Muscle of leg (tissue), 11 donors: ENCODE measurements around the gene IFT22. TPM values are rescaled to one million over a fixed set of nuclear protein-coding genes. Genes with fewer than 3 reads are reported as not detected.

Experiments used
- DNase-seq: peaks from one replicate; pipeline ENCODE4 v3.0.0; 2013
- H3K27ac ChIP-seq: one replicate; pipeline ENCODE4 v1.5.1; 2013; ENCODE audit warnings: mild to moderate bottlenecking, low read length, control low read depth
- H3K27me3 ChIP-seq: one replicate; pipeline ENCODE4 v1.6.1; 2013; ENCODE audit warnings: low read length; ENCODE audit not compliant: control insufficient read depth, insufficient read depth
- H3K36me3 ChIP-seq: one replicate; pipeline ENCODE4 v1.6.1; 2013; ENCODE audit warnings: low read length; ENCODE audit not compliant: control insufficient read depth, insufficient read depth
- H3K4me1 ChIP-seq: one replicate; pipeline ENCODE4 v1.6.1; 2013; ENCODE audit warnings: low read length; ENCODE audit not compliant: control insufficient read depth, insufficient read depth
- H3K4me3 ChIP-seq: one replicate; pipeline ENCODE4 v1.5.1; 2013; ENCODE audit warnings: low read length, control low read depth
- H3K9me3 ChIP-seq: replicated peaks from 2 replicates; pipeline ENCODE4 v1.6.1; 2013; ENCODE audit warnings: low read depth, low read length; ENCODE audit not compliant: control insufficient read depth
- WGBS: methylation state at CpG from one replicate; pipeline ENCODE4 v1.1.5; 2013; ENCODE audit warnings: missing lambda C conversion rate; ENCODE audit not compliant: insufficient coverage; 5-methylcytosine and 5-hydroxymethylcytosine counted together
- polyA plus RNA-seq, 8 donors: library from polyadenylated mRNA; unstranded; fragments of 120-200 nt; gene quantifications; one replicate each; pipeline versions ENCODE4 v1.2.1 to v1.2.3, GENCODE V29; 2013; ENCODE audit warnings: inconsistent platforms in 1 of 8, low replicate concordance in 1 of 8; ENCODE audit not compliant: insufficient read length in 8 of 8, insufficient read depth in 1 of 8
- total RNA-seq: library from RNA; stranded (reverse); fragments of 120-200 nt; gene quantifications from one replicate; pipeline ENCODE4 v1.2.4, GENCODE V29; 2013

The IFT22 gene
- total and polyA plus RNA-seq, 9 donors: 25.4 to 31.6 (median 28.3) TPM

DNA sequence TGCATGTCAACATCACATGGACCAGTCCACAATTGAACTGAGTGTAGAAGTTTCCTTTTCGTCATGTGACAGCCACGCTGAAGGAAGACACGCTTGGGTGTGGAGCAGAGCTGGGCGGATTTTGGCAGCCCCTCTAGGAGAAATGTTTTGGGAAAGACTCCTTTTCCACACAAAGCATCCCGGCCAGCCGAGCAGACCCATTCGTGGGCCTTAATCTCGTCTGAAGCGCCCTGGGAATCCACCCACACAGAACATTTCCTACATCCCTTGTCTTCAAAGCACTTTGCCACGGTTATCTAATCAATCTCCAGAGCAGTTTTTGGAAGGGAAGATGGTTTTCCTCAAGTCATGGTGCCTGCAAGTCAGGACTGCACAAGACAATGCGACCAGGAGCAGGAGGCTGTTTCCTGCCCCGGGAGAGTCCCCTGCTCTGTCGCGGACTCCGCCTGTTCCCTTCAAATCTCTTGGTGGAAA, 8.4 kb upstream of the IFT22 start:
- 0% methylated on average over 1 of the region's 15 CpGs for WGBS
- DNase-seq: peak; percentile 20
- no peak overlapping the region for H3K4me3 ChIP-seq
- H3K36me3 ChIP-seq: no peaks in the 10 kb centered on the region
- no peak overlapping the region for H3K27ac ChIP-seq
- H3K9me3 ChIP-seq: no peaks in the 10 kb centered on the region
- H3K27me3 ChIP-seq: peaks cover 2% of the 10 kb centered on the region
- H3K4me1 ChIP-seq: peaks cover 7% of the 10 kb centered on the region

DNA sequence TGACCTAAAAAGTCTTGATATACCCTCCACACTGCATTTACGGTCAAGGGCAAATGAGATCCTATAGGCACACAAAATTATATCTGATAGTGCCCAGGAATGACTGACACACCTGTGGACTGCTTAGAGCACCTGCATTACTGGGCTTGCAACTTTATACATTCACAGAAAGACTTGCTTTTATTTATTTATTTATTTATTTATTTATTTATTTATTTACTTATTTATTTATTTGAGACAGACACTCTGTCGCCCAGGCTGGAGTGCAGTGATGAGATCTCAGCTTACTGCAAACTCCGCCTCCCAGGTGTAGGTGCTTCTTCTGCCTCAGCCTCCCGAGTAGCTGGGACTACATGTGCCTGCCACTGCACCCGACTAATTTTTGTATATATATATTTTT, 6.5 kb upstream of the IFT22 start:
- Histone ChIP-seq H3K27ac (no peak overlapping the region), H3K4me1 (peaks cover 7% of the 10 kb centered on the region), H3K4me3 (no peak overlapping the region), H3K36me3 (no peaks in the 10 kb centered on the region), H3K9me3 (no peaks in the 10 kb centered on the region), H3K27me3 (peaks cover 2% of the 10 kb centered on the region)
- DNase-seq: no peak
- WGBS: no CpG with 5 or more reads among the region's 5 CpGs

DNA sequence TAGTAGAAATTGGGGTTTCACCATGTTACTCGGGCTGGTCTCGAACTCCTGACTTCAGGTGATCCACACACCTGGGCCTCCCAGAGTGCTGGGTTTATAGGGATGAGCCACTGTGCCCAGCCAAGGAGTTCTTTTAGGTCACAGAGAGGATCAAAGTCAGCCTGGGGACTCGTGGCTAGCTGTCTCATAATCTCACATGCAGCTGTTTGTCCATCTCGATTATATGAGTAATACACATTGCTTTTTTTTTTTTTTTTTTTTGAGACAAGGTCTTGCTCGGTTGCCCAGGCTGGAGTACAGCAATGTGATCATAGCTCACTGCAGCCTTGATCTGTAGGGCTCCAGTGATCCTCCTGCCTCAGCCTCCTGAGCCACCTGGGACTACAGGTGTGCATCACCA, 2.2 kb downstream of the IFT22 start:
- Histone ChIP-seq H3K4me3 (no peak overlapping the region), H3K4me1 (peaks cover 13% of the 10 kb centered on the region), H3K9me3 (no peaks in the 10 kb centered on the region), H3K27ac (no peak overlapping the region), H3K27me3 (no peaks in the 10 kb centered on the region), H3K36me3 (peaks cover 28% of the 10 kb centered on the region)
- WGBS: 77% methylated on average over 3 of the region's 5 CpGs
- no peak for DNase-seq

DNA sequence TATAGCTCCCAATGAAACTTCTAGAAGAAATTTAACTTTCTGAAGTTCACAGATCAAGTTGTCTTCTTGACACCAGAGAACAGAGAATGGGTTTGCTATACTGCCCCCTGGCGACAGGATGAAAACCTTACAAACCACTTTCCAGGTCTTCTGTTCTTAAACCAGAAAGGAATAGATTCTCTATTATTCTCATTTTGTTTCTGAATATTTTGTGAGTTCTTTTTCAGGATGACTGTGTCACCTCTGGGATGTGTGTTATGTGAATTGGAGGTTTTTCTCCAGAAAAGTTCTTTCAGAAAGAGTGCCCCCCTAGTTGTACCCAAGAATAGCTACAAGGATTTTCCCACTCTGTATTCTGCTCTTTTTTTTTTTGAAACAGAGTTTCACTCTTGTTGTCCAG, 6.3 kb downstream of the IFT22 start:
- WGBS: no CpG with 5 or more reads among the region's 1 CpG
- DNase-seq: no peak
- peaks cover 28% of the 10 kb centered on the region for H3K36me3 ChIP-seq
- H3K27ac ChIP-seq: no peak overlapping the region
- peaks cover 6% of the 10 kb centered on the region for H3K9me3 ChIP-seq
- H3K4me1 ChIP-seq: no peaks in the 10 kb centered on the region
- no peaks in the 10 kb centered on the region for H3K27me3 ChIP-seq
- H3K4me3 ChIP-seq: no peak overlapping the region

DNA sequence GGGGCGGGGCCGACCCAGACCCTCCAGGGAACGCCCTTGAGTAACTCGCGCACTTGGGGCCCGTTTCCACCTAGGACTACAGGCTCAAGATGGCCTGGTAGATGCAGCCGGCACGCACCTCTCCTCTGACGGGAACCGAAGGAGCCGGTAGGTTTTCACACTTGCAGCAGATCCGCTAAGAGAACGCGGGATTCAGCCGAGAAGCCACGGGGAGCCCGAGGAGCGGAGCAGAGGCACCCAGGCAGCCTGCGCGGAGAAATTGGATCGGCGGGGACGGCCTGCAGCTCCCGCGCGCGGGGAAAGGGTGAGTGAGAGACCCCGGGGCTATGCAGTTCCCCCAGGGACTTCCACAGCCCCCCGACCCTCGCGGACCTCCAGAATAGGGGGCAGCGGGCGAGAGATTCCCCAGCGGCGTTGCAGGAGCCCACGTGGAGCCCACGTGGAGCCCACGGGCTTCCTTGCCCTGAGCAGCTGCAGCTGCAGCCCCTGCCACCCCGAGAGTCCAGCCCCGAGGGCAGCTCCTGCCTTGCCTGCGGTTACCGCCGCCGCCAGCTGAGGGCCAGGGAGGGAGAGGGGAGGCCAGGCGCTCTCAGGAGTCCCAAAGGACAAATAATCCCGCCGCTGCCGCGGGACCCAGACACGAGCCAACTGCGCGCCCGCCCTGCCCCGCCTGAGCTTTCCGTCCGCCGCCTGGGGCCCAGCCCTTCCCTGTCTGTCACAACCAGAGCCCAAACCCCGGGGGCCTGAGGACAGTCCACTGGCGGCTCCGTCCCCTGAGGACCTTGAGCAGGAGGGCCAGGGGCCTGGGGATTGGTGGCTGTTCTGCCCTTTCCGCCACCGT, 13.1 kb downstream of the IFT22 start:
- peak; percentile 24 for DNase-seq
- H3K9me3 ChIP-seq: peaks cover 9% of the 10 kb centered on the region
- H3K27me3 ChIP-seq: peaks cover 51% of the 10 kb centered on the region
- peak overlapping the region; percentile 32 for H3K4me3 ChIP-seq
- no peaks in the 10 kb centered on the region for H3K36me3 ChIP-seq
- no peak overlapping the region for H3K27ac ChIP-seq
- peaks cover 7% of the 10 kb centered on the region for H3K4me1 ChIP-seq
- WGBS: 2% methylated on average over 61 of the region's 62 CpGs

DNA sequence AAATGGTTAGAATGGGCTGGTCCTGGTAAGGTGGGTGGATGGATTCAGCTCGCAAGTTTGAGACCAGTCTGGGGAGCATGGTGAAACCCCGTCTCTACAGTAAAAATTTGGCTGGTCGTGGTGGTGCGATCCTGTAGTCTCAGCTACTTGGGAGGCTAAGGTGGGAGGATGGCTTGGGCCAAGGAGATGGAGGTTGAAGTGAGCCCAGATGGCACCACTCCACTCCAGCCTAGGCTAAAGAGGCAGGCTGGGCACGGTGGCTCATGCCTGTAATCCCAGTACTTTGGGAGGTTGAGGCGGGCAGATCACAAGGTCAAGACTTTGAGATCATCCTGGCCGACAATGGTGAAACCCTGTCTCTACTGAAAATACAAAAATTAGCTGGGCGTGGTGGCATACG, 15.3 kb downstream of the IFT22 start:
- H3K27me3 ChIP-seq: peaks cover 72% of the 10 kb centered on the region
- H3K4me3 ChIP-seq: no peak overlapping the region
- no peaks in the 10 kb centered on the region for H3K36me3 ChIP-seq
- no peak for DNase-seq
- H3K9me3 ChIP-seq: peaks cover 15% of the 10 kb centered on the region
- H3K27ac ChIP-seq: no peak overlapping the region
- 98% methylated on average over 5 of the region's 9 CpGs for WGBS
- peaks cover 12% of the 10 kb centered on the region for H3K4me1 ChIP-seq

DNA sequence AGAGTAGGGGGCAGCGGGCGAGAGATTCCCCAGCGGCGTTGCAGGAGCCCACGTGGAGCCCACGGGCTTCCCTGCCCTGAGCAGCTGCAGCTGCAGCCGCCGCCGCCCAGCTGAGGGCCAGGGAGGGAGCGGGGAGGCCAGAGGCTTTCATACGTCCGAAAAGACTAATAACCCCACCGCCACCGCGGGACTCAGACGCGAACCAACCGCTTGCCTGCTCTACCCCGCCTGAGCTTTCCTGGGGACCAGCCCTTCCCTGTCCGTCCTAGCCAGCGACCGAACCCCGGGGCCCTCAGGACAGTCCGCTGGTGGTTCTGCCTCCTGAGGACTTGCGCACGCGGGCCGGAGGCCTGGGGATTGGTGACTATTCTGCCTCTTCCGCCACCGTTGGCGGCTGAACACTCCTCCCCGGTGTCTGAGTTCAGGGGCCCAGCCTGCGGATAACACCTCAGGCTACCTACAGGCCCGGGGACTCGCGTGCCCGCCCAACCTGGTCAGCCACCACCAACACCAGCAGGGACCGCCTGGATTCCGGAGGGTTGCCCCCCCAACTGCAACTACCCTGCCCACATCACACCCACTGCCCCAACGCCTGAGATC, 18.4 kb downstream of the IFT22 start:
- H3K27me3 ChIP-seq: peaks cover 84% of the 10 kb centered on the region

DNA sequence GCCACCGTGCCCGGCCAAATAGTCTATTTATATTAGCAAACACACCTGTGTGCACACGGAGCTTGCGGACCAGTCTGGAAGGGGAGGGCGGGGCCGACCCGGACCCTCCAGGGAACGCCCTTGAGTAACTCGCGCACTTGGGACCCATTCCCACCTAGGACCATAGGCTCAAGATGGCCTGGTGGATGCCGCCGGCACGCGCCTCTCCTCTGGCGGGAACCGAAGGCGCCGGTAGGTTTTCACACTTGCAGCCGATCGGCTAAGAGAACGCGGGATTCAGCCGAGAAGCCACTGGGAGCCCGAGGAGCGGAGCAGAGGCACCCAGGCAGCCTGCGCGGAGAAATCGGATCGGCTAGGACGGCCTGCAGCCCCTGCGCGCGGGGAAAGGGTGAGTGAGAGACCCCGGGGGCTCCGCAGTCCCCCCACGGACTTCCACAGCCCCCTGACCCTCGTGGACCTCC, 18.9 kb downstream of the IFT22 start:
- H3K9me3 ChIP-seq: peaks cover 19% of the 10 kb centered on the region
- peaks cover 80% of the 10 kb centered on the region for H3K27me3 ChIP-seq
- WGBS: 6% methylated on average over 36 of the region's 37 CpGs
- H3K36me3 ChIP-seq: no peaks in the 10 kb centered on the region
- no peak for DNase-seq
- no peak overlapping the region for H3K4me3 ChIP-seq
- H3K27ac ChIP-seq: no peak overlapping the region
- H3K4me1 ChIP-seq: peaks cover 14% of the 10 kb centered on the region

More for the DNA sequence above, 18.4 kb downstream of the IFT22 start:
- H3K36me3 ChIP-seq: no peaks in the 10 kb centered on the region
- peaks cover 19% of the 10 kb centered on the region for H3K9me3 ChIP-seq
- H3K4me3 ChIP-seq: no peak overlapping the region
- 10% methylated on average over 38 of the region's 40 CpGs for WGBS
- H3K27ac ChIP-seq: no peak overlapping the region
- no peak for DNase-seq
- peaks cover 18% of the 10 kb centered on the region for H3K4me1 ChIP-seq

DNA sequence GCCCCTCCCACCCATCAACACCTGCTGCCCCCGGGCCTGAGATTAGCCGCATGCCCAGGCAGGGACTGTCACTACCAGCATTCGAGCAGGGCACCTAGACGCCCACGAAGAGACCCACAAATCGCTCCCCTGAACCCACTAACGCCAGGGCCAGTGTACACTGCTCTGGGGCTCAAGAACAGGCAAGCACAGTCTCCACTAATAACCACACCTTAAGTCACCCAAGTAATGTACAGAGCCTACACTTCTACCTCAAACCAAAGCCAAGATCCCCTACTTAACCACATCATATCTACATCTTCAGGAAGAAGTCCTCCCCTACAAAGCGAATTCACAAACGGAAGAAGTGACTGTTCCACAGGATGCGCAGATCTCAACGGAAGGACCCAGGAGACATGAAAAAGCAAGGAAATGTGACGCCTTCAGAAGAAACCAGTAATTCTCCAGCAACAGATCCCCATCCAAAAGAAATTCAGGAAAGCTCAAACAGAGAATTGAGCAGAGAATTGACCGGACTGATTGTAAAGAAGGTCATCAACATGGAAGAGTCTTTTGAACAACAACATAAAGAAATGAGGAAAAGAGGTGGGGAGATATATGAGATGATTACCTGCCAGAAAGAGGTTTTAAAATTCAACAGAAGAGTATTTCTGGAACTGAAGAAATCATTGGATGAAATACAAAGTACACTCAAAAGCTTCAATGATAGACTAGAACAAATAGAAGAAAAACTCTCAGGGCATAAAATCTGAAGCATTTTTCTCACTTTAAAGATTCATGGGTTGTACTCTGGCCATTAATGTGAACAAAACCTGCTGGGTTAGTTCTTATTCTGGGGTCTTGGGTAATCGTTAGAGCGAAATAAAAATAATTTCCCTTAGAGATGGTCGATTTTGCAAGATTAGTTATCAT, 20.9 kb downstream of the IFT22 start:
- Histone ChIP-seq H3K36me3 (no peaks in the 10 kb centered on the region), H3K4me3 (no peak overlapping the region), H3K27me3 (peaks cover 69% of the 10 kb centered on the region), H3K4me1 (peaks cover 14% of the 10 kb centered on the region), H3K9me3 (peaks cover 19% of the 10 kb centered on the region), H3K27ac (no peak overlapping the region)
- WGBS: 38% methylated on average over 4 of the region's 16 CpGs
- DNase-seq: no peak
